Neural progenitor cell (in vitro differentiated cells): Measurements from ENCODE around the gene ATL2.

Experiments used
- CTCF ChIP-seq: fragments of 200-600 bp; sonication (generic); IDR thresholded peaks from 2 replicates; pipeline ENCODE4 v1.5.1; 2017; ENCODE audit warnings: antibody characterized with exemption, mild to moderate bottlenecking
- EZH2 ChIP-seq: fragments of 200-600 bp; sonication (generic); IDR thresholded peaks from 2 replicates; pipeline ENCODE4 v1.6.1; 2017; ENCODE audit warnings: antibody characterized with exemption, mild to moderate bottlenecking, moderate library complexity
- EZH2phosphoT487 ChIP-seq: fragments of 200-600 bp; sonication (generic); IDR thresholded peaks from 2 replicates; pipeline ENCODE4 v1.6.1; 2017; ENCODE audit warnings: antibody characterized with exemption

- TF ChIP-seq EZH2 (no peak), CTCF (no peak), EZH2phosphoT487 (no peak)
These were observed 33.9 kb downstream of the ATL2 start for GRCh38 chr2:38343212-38343611.
